ENCODE measurements around the gene ZNF660.
"Not testable (repeated sequence)": the region's sequence is repeated elsewhere in the genome, so short reads cannot be mapped to it uniquely, and the experiment has no call there.

DNA sequence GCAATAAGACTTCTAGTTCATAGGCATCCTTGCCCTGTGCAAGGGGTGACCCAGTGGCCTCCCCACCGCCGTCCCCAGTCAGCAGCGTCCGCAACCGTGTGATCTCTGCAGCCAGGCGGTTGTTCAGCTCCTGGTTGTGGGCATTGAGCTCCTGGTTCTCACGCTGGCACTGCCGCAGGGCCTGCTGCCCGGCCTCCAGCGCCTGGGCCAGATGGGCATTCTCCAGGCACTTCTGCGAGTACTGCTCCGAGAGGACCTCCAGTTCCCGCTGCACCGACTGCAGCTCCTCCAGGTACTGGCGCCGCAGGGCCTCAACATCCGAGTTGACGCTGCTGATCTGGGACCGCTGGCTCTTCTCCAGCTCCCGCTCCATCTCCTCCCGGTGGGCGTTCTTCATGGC lies 6.4 kb upstream of the ZNF660 start:
- TF ChIP-seq, protein P1, sequence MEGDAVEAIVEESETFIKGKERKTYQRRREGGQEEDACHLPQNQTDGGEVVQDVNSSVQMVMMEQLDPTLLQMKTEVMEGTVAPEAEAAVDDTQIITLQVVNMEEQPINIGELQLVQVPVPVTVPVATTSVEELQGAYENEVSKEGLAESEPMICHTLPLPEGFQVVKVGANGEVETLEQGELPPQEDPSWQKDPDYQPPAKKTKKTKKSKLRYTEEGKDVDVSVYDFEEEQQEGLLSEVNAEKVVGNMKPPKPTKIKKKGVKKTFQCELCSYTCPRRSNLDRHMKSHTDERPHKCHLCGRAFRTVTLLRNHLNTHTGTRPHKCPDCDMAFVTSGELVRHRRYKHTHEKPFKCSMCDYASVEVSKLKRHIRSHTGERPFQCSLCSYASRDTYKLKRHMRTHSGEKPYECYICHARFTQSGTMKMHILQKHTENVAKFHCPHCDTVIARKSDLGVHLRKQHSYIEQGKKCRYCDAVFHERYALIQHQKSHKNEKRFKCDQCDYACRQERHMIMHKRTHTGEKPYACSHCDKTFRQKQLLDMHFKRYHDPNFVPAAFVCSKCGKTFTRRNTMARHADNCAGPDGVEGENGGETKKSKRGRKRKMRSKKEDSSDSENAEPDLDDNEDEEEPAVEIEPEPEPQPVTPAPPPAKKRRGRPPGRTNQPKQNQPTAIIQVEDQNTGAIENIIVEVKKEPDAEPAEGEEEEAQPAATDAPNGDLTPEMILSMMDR (optimal IDR thresholded peaks at IDR 0.05 in 1 of 3, IDR thresholded peaks at IDR 0.05 in 1 of 3, conservative IDR thresholded peaks at IDR 0.05 in 1 of 3; ENCODE audit: extremely low read depth in 1 of 3, insufficient read depth in 2 of 3, low read length in 3 of 3), result not testable (repeated sequence)
- not testable (repeated sequence) for TF ChIP-seq EZH2 (IDR thresholded peaks at IDR 0.05; ENCODE audit: low read length)
